GM23338 (cell line): ENCODE results near the gene ADAM10. TPM values are rescaled to one million over a fixed set of nuclear protein-coding genes. Genes with fewer than 3 reads are reported as not detected.

Experiments
- ATAC-seq: fragments of 200-7000 bp; cut with Tn5 transposase; 3 replicates; pipeline ENCODE4 v1.9.1; 2020
- DNase-seq: peaks from one replicate; pipeline ENCODE4 v3.0.0-alpha.2; 2015; ENCODE audit warnings: low spot score
- H2AFZ ChIP-seq: fragments of 200-600 bp; sonication (generic); 2 replicates; pipeline ENCODE4 v1.8.0; 2016; ENCODE audit warnings: antibody characterized with exemption, mild to moderate bottlenecking, moderate library complexity
- H3F3A ChIP-seq: fragments of 200-600 bp; sonication (generic); replicated peaks from 2 replicates; pipeline ENCODE4 v1.8.0; 2017; ENCODE audit warnings: antibody characterized with exemption, mixed run types, low read depth
- H3K27ac ChIP-seq: fragments of 200-600 bp; sonication (generic); 2 replicates; pipeline ENCODE4 v1.6.1; 2016; ENCODE audit warnings: low read depth
- H3K27me3 ChIP-seq: fragments of 200-600 bp; sonication (generic); 2 replicates; pipeline ENCODE4 v1.8.0; 2016; ENCODE audit warnings: mild to moderate bottlenecking, mixed run types, moderate library complexity; ENCODE audit not compliant: insufficient read depth
- H3K36me3 ChIP-seq: fragments of 200-600 bp; sonication (generic); 2 replicates; pipeline ENCODE4 v1.8.0; 2016; ENCODE audit warnings: mild to moderate bottlenecking; ENCODE audit not compliant: insufficient read depth
- H3K4me1 ChIP-seq: fragments of 200-600 bp; sonication (generic); 2 replicates; pipeline ENCODE4 v1.8.0; 2016; ENCODE audit warnings: mild to moderate bottlenecking, moderate library complexity; ENCODE audit not compliant: insufficient read depth
- H3K4me2 ChIP-seq: fragments of 200-600 bp; sonication (generic); 2 replicates; pipeline ENCODE4 v1.7.1; 2017; ENCODE audit warnings: mixed run types
- H3K4me3 ChIP-seq: fragments of 200-600 bp; sonication (generic); 2 replicates; pipeline ENCODE4 v1.6.1; 2016; ENCODE audit warnings: mixed run types
- H3K79me2 ChIP-seq: fragments of 200-600 bp; sonication (generic); replicated peaks from 2 replicates; pipeline ENCODE4 v1.8.0; 2017; ENCODE audit warnings: mild to moderate bottlenecking; ENCODE audit not compliant: insufficient read depth
- H3K9me2 ChIP-seq: fragments of 200-600 bp; sonication (generic); 2 replicates; pipeline ENCODE4 v1.8.0; 2017; ENCODE audit not compliant: insufficient read depth
- H4K20me1 ChIP-seq: fragments of 200-600 bp; sonication (generic); replicated peaks from 2 replicates; pipeline ENCODE4 v1.8.0; 2017; ENCODE audit warnings: mild to moderate bottlenecking; ENCODE audit not compliant: insufficient read depth
- H3K27ac Mint-ChIP-seq: 2 replicates; pipeline ENCODE4 v1.8.0; 2020; ENCODE audit warnings: inconsistent platforms, mild to moderate bottlenecking, moderate library complexity, mixed read lengths
- H3K27me3 Mint-ChIP-seq: 3 replicates; pipeline ENCODE4 v1.8.0; 2022; ENCODE audit warnings: low read depth, mild to moderate bottlenecking, moderate library complexity, mixed read lengths, inconsistent platforms; ENCODE audit not compliant: insufficient read depth, poor library complexity
- H3K36me3 Mint-ChIP-seq: 3 replicates; pipeline ENCODE4 v1.8.0; 2021; ENCODE audit warnings: low read depth, mild to moderate bottlenecking, inconsistent platforms, moderate library complexity, mixed read lengths
- H3K4me1 Mint-ChIP-seq: 3 replicates; pipeline ENCODE4 v1.8.0; 2020; ENCODE audit warnings: mild to moderate bottlenecking, inconsistent platforms, mixed read lengths
- H3K4me3 Mint-ChIP-seq: 3 replicates; pipeline ENCODE4 v1.8.0; 2021; ENCODE audit warnings: moderate library complexity, mild to moderate bottlenecking, inconsistent platforms, mixed read lengths
- H3K9me3 Mint-ChIP-seq: 3 replicates; pipeline ENCODE4 v1.8.0; 2020; ENCODE audit warnings: moderate library complexity, mild to moderate bottlenecking, inconsistent platforms, mixed read lengths
- CREB1 ChIP-seq: fragments of 250-450 bp; sonication (Bioruptor Pico); IDR thresholded peaks from 2 replicates; pipeline ENCODE4 v1.5.0; 2020; ENCODE audit warnings: low read depth, mild to moderate bottlenecking, moderate library complexity
- EZH2 ChIP-seq: fragments of 200-600 bp; sonication (generic); IDR thresholded peaks from one replicate; pipeline ENCODE4 v1.8.0; 2017; ENCODE audit warnings: antibody characterized with exemption, mild to moderate bottlenecking, low read depth; ENCODE audit not compliant: unreplicated experiment
- EZH2phosphoT487 ChIP-seq: fragments of 200-600 bp; sonication (generic); IDR thresholded peaks from one replicate; pipeline ENCODE4 v1.8.1; 2018; ENCODE audit warnings: antibody characterized with exemption; ENCODE audit not compliant: unreplicated experiment
- JUNB ChIP-seq: IDR thresholded peaks from one replicate; pipeline ENCODE4 v1.6.1; 2016; ENCODE audit warnings: antibody characterized with exemption; ENCODE audit not compliant: unreplicated experiment
- NANOG ChIP-seq: IDR thresholded peaks from 2 replicates; pipeline ENCODE4 v1.6.1; 2016; ENCODE audit warnings: antibody characterized with exemption, borderline replicate concordance
- POLR2AphosphoS5 ChIP-seq: IDR thresholded peaks from 2 replicates; pipeline ENCODE4 v1.6.1; 2016; ENCODE audit warnings: antibody characterized with exemption, low read depth
- STAT1 ChIP-seq: IDR thresholded peaks from one replicate; pipeline ENCODE4 v1.6.1; 2016; ENCODE audit warnings: antibody characterized with exemption; ENCODE audit not compliant: unreplicated experiment
- ZNF331 ChIP-seq: fragments of 250-450 bp; sonication (Bioruptor Pico); IDR thresholded peaks from 2 replicates; pipeline ENCODE4 v1.5.0; 2020; ENCODE audit warnings: low read depth, mild to moderate bottlenecking, moderate library complexity
- polyA plus RNA-seq: library from polyadenylated mRNA; unstranded; fragments of >200 nt; fragmentation: Nextera tagmentation; extraction: Ambion mirVana; gene quantifications from 2 replicates; pipeline ENCODE4 v1.2.1, GENCODE V29; 2016
- total RNA-seq: library from RNA; depleted of rRNA; stranded (reverse); fragments of >200 nt; shearing (Covaris generic); gene quantifications from 2 replicates; pipeline ENCODE4 v1.2.3, GENCODE V29; 2014
- TF ChIP-seq, protein P1 (sequence below): fragments of 250-450 bp; sonication (Bioruptor Pico); IDR thresholded peaks from 2 replicates; pipeline ENCODE4 v1.5.0; 2020; ENCODE audit warnings: mild to moderate bottlenecking, moderate library complexity
- TF ChIP-seq, protein P2 (sequence below): IDR thresholded peaks from one replicate; pipeline ENCODE4 v1.6.1; 2018; ENCODE audit warnings: antibody characterized with exemption; ENCODE audit not compliant: unreplicated experiment
- TF ChIP-seq, protein P3 (sequence below), 2 experiments: fragments of 200-600 bp in 1 of 2; sonication (generic) in 1 of 2; conservative IDR thresholded peaks; 2 replicates each; pipeline versions ENCODE4 v1.5.1 to v1.6.1; 2016 to 2017; ENCODE audit warnings: antibody characterized with exemption in 2 of 2, low read depth in 2 of 2, mild to moderate bottlenecking in 2 of 2, moderate library complexity in 1 of 2
- TF ChIP-seq, protein P4 (sequence below): IDR thresholded peaks from 2 replicates; pipeline ENCODE4 v1.6.1; 2016; ENCODE audit warnings: antibody characterized with exemption

Gene ADAM10
- total and polyA plus RNA-seq, 2 experiments from 2014 or later: 25.0 to 114 TPM

DNA sequence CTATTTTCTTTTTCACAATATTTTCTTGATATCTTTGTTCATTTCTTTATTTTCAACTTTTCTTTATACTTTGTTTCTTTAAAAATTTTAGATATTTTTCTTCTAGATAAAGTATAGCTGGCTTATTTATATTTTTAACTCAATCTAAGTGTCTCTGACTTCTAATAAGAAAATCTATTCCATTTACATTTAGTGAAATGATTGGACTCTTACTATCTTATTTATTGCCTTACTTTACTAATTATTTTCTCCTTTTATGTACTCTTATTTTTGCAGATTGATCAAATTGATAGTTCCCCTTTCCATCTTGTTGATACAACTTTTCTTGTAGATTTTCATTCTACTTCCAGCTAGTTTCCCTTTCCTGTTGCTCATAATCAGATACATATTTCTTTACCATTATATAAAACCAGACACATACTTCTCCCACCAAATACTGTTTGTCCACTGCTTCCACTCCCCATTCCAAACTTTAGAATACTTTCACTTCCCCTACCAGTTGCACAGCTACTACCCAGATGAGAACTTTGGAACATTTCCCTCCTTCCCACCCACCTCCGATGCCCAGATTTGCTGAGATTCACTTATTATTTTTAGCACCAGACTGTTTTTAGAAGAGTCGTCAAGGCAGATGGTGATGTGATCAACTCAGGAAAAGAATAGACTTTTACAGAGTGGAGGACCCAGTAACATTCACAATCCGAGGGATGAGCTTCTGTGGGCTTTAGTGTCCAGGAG lies 166.2 kb downstream of the ADAM10 start (continued):
- TF ChIP-seq, protein P1, sequence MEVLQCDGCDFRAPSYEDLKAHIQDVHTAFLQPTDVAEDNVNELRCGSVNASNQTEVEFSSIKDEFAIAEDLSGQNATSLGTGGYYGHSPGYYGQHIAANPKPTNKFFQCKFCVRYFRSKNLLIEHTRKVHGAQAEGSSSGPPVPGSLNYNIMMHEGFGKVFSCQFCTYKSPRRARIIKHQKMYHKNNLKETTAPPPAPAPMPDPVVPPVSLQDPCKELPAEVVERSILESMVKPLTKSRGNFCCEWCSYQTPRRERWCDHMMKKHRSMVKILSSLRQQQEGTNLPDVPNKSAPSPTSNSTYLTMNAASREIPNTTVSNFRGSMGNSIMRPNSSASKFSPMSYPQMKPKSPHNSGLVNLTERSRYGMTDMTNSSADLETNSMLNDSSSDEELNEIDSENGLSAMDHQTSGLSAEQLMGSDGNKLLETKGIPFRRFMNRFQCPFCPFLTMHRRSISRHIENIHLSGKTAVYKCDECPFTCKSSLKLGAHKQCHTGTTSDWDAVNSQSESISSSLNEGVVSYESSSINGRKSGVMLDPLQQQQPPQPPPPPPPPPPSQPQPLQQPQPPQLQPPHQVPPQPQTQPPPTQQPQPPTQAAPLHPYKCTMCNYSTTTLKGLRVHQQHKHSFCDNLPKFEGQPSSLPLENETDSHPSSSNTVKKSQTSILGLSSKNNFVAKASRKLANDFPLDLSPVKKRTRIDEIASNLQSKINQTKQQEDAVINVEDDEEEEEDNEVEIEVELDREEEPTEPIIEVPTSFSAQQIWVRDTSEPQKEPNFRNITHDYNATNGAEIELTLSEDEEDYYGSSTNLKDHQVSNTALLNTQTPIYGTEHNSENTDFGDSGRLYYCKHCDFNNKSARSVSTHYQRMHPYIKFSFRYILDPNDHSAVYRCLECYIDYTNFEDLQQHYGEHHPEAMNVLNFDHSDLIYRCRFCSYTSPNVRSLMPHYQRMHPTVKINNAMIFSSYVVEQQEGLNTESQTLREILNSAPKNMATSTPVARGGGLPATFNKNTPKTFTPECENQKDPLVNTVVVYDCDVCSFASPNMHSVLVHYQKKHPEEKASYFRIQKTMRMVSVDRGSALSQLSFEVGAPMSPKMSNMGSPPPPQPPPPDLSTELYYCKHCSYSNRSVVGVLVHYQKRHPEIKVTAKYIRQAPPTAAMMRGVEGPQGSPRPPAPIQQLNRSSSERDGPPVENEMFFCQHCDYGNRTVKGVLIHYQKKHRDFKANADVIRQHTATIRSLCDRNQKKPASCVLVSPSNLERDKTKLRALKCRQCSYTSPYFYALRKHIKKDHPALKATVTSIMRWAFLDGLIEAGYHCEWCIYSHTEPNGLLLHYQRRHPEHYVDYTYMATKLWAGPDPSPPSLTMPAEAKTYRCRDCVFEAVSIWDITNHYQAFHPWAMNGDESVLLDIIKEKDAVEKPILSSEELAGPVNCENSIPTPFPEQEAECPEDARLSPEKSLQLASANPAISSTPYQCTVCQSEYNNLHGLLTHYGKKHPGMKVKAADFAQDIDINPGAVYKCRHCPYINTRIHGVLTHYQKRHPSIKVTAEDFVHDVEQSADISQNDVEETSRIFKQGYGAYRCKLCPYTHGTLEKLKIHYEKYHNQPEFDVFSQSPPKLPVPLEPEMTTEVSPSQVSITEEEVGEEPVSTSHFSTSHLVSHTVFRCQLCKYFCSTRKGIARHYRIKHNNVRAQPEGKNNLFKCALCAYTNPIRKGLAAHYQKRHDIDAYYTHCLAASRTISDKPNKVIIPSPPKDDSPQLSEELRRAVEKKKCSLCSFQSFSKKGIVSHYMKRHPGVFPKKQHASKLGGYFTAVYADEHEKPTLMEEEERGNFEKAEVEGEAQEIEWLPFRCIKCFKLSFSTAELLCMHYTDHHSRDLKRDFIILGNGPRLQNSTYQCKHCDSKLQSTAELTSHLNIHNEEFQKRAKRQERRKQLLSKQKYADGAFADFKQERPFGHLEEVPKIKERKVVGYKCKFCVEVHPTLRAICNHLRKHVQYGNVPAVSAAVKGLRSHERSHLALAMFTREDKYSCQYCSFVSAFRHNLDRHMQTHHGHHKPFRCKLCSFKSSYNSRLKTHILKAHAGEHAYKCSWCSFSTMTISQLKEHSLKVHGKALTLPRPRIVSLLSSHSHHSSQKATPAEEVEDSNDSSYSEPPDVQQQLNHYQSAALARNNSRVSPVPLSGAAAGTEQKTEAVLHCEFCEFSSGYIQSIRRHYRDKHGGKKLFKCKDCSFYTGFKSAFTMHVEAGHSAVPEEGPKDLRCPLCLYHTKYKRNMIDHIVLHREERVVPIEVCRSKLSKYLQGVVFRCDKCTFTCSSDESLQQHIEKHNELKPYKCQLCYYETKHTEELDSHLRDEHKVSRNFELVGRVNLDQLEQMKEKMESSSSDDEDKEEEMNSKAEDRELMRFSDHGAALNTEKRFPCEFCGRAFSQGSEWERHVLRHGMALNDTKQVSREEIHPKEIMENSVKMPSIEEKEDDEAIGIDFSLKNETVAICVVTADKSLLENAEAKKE (CRISPR knock-in tag): no peak

DNA sequence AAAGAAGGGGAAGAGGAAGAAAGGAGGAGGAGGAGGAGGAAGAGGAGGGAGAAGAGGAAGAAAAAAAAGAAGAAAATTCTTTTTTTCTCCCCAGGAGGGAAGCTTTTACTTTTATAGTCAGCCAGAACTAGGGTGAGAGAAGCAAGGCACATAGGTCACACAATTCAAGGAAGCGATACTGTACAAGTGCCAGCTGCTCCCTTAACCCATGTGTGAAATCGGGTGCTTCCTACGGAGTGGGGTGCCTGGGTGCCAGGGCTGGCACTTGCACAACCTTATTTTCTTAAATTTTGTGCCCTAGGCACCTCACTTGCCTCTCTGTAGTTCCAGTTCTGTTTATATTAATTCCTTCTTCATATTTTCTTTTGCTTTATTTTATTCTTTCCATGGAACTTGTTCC lies 167.3 kb downstream of the ADAM10 start:
- Mint-ChIP-seq H3K4me1 (peaks cover 3% of the 10 kb centered on the region; the same call in 1 of the 3 replicates), H3K27ac (no peak overlapping the region), H3K36me3 (no peaks in the 10 kb centered on the region), H3K9me3 (no peaks in the 10 kb centered on the region; the same call in 2 of the 3 replicates), H3K27me3 (peaks cover 7% of the 10 kb centered on the region), H3K4me3 (no peak overlapping the region)
- no peak overlapping the region for H3K27ac ChIP-seq
- no peaks in the 10 kb centered on the region for H3K9me2 ChIP-seq
- no peak overlapping the region for H2AFZ ChIP-seq
- no peaks in the 10 kb centered on the region for H3K36me3 ChIP-seq
- no peak overlapping the region for H3K4me2 ChIP-seq
- no peaks in the 10 kb centered on the region for H3K27me3 ChIP-seq
- H3K4me3 ChIP-seq: no peak overlapping the region
- no peaks in the 10 kb centered on the region for H3F3A ChIP-seq
- no peaks in the 10 kb centered on the region for H3K79me2 ChIP-seq
- ATAC-seq: no peak
- DNase-seq: no peak
- H3K4me1 ChIP-seq: no peaks in the 10 kb centered on the region
- H4K20me1 ChIP-seq: no peaks in the 10 kb centered on the region
- no peak for TF ChIP-seq EZH2phosphoT487
- no peak for TF ChIP-seq CREB1 (CRISPR knock-in tag)
- TF ChIP-seq, protein P2, sequence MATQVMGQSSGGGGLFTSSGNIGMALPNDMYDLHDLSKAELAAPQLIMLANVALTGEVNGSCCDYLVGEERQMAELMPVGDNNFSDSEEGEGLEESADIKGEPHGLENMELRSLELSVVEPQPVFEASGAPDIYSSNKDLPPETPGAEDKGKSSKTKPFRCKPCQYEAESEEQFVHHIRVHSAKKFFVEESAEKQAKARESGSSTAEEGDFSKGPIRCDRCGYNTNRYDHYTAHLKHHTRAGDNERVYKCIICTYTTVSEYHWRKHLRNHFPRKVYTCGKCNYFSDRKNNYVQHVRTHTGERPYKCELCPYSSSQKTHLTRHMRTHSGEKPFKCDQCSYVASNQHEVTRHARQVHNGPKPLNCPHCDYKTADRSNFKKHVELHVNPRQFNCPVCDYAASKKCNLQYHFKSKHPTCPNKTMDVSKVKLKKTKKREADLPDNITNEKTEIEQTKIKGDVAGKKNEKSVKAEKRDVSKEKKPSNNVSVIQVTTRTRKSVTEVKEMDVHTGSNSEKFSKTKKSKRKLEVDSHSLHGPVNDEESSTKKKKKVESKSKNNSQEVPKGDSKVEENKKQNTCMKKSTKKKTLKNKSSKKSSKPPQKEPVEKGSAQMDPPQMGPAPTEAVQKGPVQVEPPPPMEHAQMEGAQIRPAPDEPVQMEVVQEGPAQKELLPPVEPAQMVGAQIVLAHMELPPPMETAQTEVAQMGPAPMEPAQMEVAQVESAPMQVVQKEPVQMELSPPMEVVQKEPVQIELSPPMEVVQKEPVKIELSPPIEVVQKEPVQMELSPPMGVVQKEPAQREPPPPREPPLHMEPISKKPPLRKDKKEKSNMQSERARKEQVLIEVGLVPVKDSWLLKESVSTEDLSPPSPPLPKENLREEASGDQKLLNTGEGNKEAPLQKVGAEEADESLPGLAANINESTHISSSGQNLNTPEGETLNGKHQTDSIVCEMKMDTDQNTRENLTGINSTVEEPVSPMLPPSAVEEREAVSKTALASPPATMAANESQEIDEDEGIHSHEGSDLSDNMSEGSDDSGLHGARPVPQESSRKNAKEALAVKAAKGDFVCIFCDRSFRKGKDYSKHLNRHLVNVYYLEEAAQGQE: no peak
- TF ChIP-seq NANOG: no peak
- TF ChIP-seq, protein P3, sequence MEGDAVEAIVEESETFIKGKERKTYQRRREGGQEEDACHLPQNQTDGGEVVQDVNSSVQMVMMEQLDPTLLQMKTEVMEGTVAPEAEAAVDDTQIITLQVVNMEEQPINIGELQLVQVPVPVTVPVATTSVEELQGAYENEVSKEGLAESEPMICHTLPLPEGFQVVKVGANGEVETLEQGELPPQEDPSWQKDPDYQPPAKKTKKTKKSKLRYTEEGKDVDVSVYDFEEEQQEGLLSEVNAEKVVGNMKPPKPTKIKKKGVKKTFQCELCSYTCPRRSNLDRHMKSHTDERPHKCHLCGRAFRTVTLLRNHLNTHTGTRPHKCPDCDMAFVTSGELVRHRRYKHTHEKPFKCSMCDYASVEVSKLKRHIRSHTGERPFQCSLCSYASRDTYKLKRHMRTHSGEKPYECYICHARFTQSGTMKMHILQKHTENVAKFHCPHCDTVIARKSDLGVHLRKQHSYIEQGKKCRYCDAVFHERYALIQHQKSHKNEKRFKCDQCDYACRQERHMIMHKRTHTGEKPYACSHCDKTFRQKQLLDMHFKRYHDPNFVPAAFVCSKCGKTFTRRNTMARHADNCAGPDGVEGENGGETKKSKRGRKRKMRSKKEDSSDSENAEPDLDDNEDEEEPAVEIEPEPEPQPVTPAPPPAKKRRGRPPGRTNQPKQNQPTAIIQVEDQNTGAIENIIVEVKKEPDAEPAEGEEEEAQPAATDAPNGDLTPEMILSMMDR (conservative IDR thresholded peaks at IDR 0.05; ENCODE audit: low read depth in 2 of 2): no peak
- TF ChIP-seq ZNF331 (CRISPR knock-in tag): no peak
- no peak for TF ChIP-seq POLR2AphosphoS5
- TF ChIP-seq STAT1: no peak
- no peak for TF ChIP-seq JUNB
- no peak for TF ChIP-seq EZH2
- TF ChIP-seq, protein P4, sequence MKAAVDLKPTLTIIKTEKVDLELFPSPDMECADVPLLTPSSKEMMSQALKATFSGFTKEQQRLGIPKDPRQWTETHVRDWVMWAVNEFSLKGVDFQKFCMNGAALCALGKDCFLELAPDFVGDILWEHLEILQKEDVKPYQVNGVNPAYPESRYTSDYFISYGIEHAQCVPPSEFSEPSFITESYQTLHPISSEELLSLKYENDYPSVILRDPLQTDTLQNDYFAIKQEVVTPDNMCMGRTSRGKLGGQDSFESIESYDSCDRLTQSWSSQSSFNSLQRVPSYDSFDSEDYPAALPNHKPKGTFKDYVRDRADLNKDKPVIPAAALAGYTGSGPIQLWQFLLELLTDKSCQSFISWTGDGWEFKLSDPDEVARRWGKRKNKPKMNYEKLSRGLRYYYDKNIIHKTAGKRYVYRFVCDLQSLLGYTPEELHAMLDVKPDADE: no peak
